Karpas-422 (cell line): ENCODE data around the gene SMAD3. TPM values are rescaled to one million over a fixed set of nuclear protein-coding genes. Genes with fewer than 3 reads are reported as not detected.

Experiments
- DNase-seq: peaks from one replicate; pipeline ENCODE4 v3.0.0-alpha.2; 2015
- H2AFZ ChIP-seq: fragments of 200-600 bp; sonication (generic); 2 replicates; pipeline ENCODE4 v1.6.1; 2014; ENCODE audit warnings: antibody characterized with exemption, low read length, mixed read lengths
- H3K27ac ChIP-seq: fragments of 200-600 bp; sonication (generic); 2 replicates; pipeline ENCODE4 v1.5.1; 2014; ENCODE audit warnings: mild to moderate bottlenecking, low read length, moderate library complexity
- H3K27me3 ChIP-seq: fragments of 200-600 bp; sonication (generic); 2 replicates; pipeline ENCODE4 v1.6.1; 2014; ENCODE audit warnings: low read length, mixed read lengths
- H3K36me3 ChIP-seq: fragments of 200-600 bp; sonication (generic); 2 replicates; pipeline ENCODE4 v1.6.1; 2014; ENCODE audit warnings: low read length, mixed read lengths; ENCODE audit not compliant: insufficient read depth
- H3K4me1 ChIP-seq: fragments of 200-600 bp; sonication (generic); 2 replicates; pipeline ENCODE4 v1.6.1; 2014; ENCODE audit warnings: mild to moderate bottlenecking, low read length, mixed read lengths
- H3K4me2 ChIP-seq: fragments of 200-600 bp; sonication (generic); 2 replicates; pipeline ENCODE4 v1.6.1; 2014; ENCODE audit warnings: low read length, low read depth, mild to moderate bottlenecking; ENCODE audit not compliant: poor library complexity, severe bottlenecking
- H3K4me3 ChIP-seq: fragments of 200-600 bp; sonication (generic); 2 replicates; pipeline ENCODE4 v1.5.1; 2014; ENCODE audit warnings: mild to moderate bottlenecking, antibody characterized with exemption, low read length, mixed read lengths
- H3K79me2 ChIP-seq: fragments of 200-600 bp; sonication (generic); 2 replicates; pipeline ENCODE4 v1.6.1; 2014; ENCODE audit warnings: mild to moderate bottlenecking, low read length, mixed read lengths
- H3K9ac ChIP-seq: fragments of 200-600 bp; sonication (generic); 2 replicates; pipeline ENCODE4 v1.6.0; 2014; ENCODE audit warnings: low read length
- H3K9me2 ChIP-seq: fragments of 200-600 bp; sonication (generic), shearing (Covaris generic); replicated peaks from 2 replicates; pipeline ENCODE4 v1.6.0; 2014; ENCODE audit warnings: mild to moderate bottlenecking, low read length, moderate library complexity; ENCODE audit not compliant: insufficient read depth
- H3K9me3 ChIP-seq: fragments of 300-700, 200-600 bp; sonication (generic); 2 replicates; pipeline ENCODE4 v1.6.1; 2014; ENCODE audit warnings: low read length, mixed read lengths
- H4K20me1 ChIP-seq: fragments of 200-600 bp; sonication (generic); 2 replicates; pipeline ENCODE4 v1.6.1; 2014; ENCODE audit warnings: mild to moderate bottlenecking, antibody characterized with exemption, low read length, low read depth; ENCODE audit not compliant: insufficient read depth
- total RNA-seq: library from RNA; depleted of rRNA; stranded (reverse); fragments of >200 nt; shearing (Covaris generic); gene quantifications from 2 replicates; pipeline ENCODE4 v1.2.3, GENCODE V29; 2014; ENCODE audit warnings: low replicate concordance

SMAD3 gene
- total RNA-seq, 1 experiment from 2014 or later: 27.7 TPM

GRCh38 chr15:67108122-67108961, 42.9 kb downstream of the SMAD3 start:
- H3K9me3 ChIP-seq: peaks cover 11% of the 10 kb centered on the region
- H3K79me2 ChIP-seq: no peaks in the 10 kb centered on the region
- H3K4me3 ChIP-seq: no peak overlapping the region
- H3K4me1 ChIP-seq: peaks cover 10% of the 10 kb centered on the region
- H4K20me1 ChIP-seq: peaks cover 39% of the 10 kb centered on the region
- DNase-seq: no peak
- no peaks in the 10 kb centered on the region for H3K9me2 ChIP-seq
- H3K4me2 ChIP-seq: no peak overlapping the region
- no peaks in the 10 kb centered on the region; the same call in 1 of the 2 replicates for H3K36me3 ChIP-seq
- H2AFZ ChIP-seq: no peak overlapping the region
- no peak overlapping the region for H3K9ac ChIP-seq
- H3K27me3 ChIP-seq: no peaks in the 10 kb centered on the region
- no peak overlapping the region for H3K27ac ChIP-seq

- no peak for DNase-seq
- H3K4me3 ChIP-seq: no peak overlapping the region
Observed at GRCh38 chr15:67109141-67110034, 44.0 kb downstream of the SMAD3 start.

GRCh38 chr15:67110361-67110781, 45.0 kb downstream of the SMAD3 start:
- H3K9ac ChIP-seq: no peak overlapping the region
- peaks cover 23% of the 10 kb centered on the region for H3K4me1 ChIP-seq
- no peak overlapping the region for H3K27ac ChIP-seq
- DNase-seq: no peak
- no peaks in the 10 kb centered on the region for H3K9me2 ChIP-seq
- H2AFZ ChIP-seq: no peak overlapping the region
- H4K20me1 ChIP-seq: peaks cover 21% of the 10 kb centered on the region
- H3K36me3 ChIP-seq: no peaks in the 10 kb centered on the region; the same call in 1 of the 2 replicates
- no peak overlapping the region for H3K4me3 ChIP-seq
- no peaks in the 10 kb centered on the region for H3K27me3 ChIP-seq
- no peak overlapping the region for H3K4me2 ChIP-seq
- H3K9me3 ChIP-seq: peaks cover 11% of the 10 kb centered on the region
- H3K79me2 ChIP-seq: no peaks in the 10 kb centered on the region

More at GRCh38 chr15:67109141-67110034, 44.0 kb downstream of the SMAD3 start:
- Histone ChIP-seq H3K9me3 (peaks cover 11% of the 10 kb centered on the region), H3K9me2 (no peaks in the 10 kb centered on the region), H3K4me2 (no peak overlapping the region), H2AFZ (no peak overlapping the region), H3K79me2 (no peaks in the 10 kb centered on the region), H3K27me3 (no peaks in the 10 kb centered on the region), H4K20me1 (peaks cover 30% of the 10 kb centered on the region), H3K36me3 (no peaks in the 10 kb centered on the region; the same call in 1 of the 2 replicates), H3K4me1 (peaks cover 13% of the 10 kb centered on the region), H3K9ac (no peak overlapping the region), H3K27ac (no peak overlapping the region)

- Histone ChIP-seq H3K4me2 (no peak overlapping the region), H3K79me2 (no peaks in the 10 kb centered on the region), H3K4me1 (peaks cover 28% of the 10 kb centered on the region), H3K4me3 (no peak overlapping the region), H4K20me1 (peaks cover 20% of the 10 kb centered on the region), H2AFZ (no peak overlapping the region), H3K27me3 (no peaks in the 10 kb centered on the region), H3K27ac (no peak overlapping the region), H3K9me2 (no peaks in the 10 kb centered on the region), H3K9me3 (peaks cover 11% of the 10 kb centered on the region), H3K36me3 (no peaks in the 10 kb centered on the region; the same call in 1 of the 2 replicates), H3K9ac (no peak overlapping the region)
- DNase-seq: no peak
Observed at GRCh38 chr15:67110958-67111864, 45.8 kb downstream of the SMAD3 start.

GRCh38 chr15:67114046-67114445, 48.6 kb downstream of the SMAD3 start:
- H2AFZ ChIP-seq: no peak overlapping the region
- H3K36me3 ChIP-seq: no peaks in the 10 kb centered on the region; the same call in 1 of the 2 replicates
- H3K27me3 ChIP-seq: no peaks in the 10 kb centered on the region
- peaks cover 31% of the 10 kb centered on the region for H4K20me1 ChIP-seq
- no peak overlapping the region for H3K27ac ChIP-seq
- H3K4me1 ChIP-seq: peaks cover 33% of the 10 kb centered on the region
- no peak overlapping the region for H3K4me3 ChIP-seq
- H3K9me3 ChIP-seq: peaks cover 11% of the 10 kb centered on the region
- no peak overlapping the region for H3K9ac ChIP-seq
- no peaks in the 10 kb centered on the region for H3K79me2 ChIP-seq
- no peak overlapping the region for H3K4me2 ChIP-seq
- no peaks in the 10 kb centered on the region for H3K9me2 ChIP-seq
- DNase-seq: no peak

- DNase-seq: no peak
- no peaks in the 10 kb centered on the region; the same call in 1 of the 2 replicates for H3K36me3 ChIP-seq
- no peaks in the 10 kb centered on the region for H3K27me3 ChIP-seq
- H3K9ac ChIP-seq: no peak overlapping the region
- H3K27ac ChIP-seq: no peak overlapping the region
- H3K4me1 ChIP-seq: peaks cover 30% of the 10 kb centered on the region
- H3K79me2 ChIP-seq: no peaks in the 10 kb centered on the region
- H3K9me3 ChIP-seq: peaks cover 11% of the 10 kb centered on the region
- no peaks in the 10 kb centered on the region for H3K9me2 ChIP-seq
- H3K4me2 ChIP-seq: no peak overlapping the region
- H4K20me1 ChIP-seq: peaks cover 38% of the 10 kb centered on the region
- H2AFZ ChIP-seq: no peak overlapping the region
- H3K4me3 ChIP-seq: no peak overlapping the region
Observed at GRCh38 chr15:67114846-67115585, 49.6 kb downstream of the SMAD3 start.

- DNase-seq: no peak
- H4K20me1 ChIP-seq: peaks cover 43% of the 10 kb centered on the region
- H3K9me2 ChIP-seq: no peaks in the 10 kb centered on the region
- H3K36me3 ChIP-seq: no peaks in the 10 kb centered on the region; the same call in 1 of the 2 replicates
- H3K79me2 ChIP-seq: no peaks in the 10 kb centered on the region
- H2AFZ ChIP-seq: no peak overlapping the region
- no peak overlapping the region for H3K4me2 ChIP-seq
- H3K9me3 ChIP-seq: peaks cover 10% of the 10 kb centered on the region
- H3K4me3 ChIP-seq: no peak overlapping the region
- H3K27me3 ChIP-seq: no peaks in the 10 kb centered on the region
- no peak overlapping the region for H3K9ac ChIP-seq
- peaks cover 24% of the 10 kb centered on the region for H3K4me1 ChIP-seq
- H3K27ac ChIP-seq: no peak overlapping the region
Observed at GRCh38 chr15:67115586-67115969, 50.2 kb downstream of the SMAD3 start.
